GM12892 (cell line): ENCODE measurements around the gene NTF4.

Source experiments
- POLR2A ChIP-seq: IDR thresholded peaks from 2 replicates; pipeline ENCODE4 v1.6.1; 2011; ENCODE audit warnings: low read depth, low read length, control low read depth
- POLR2AphosphoS5 ChIP-seq: IDR thresholded peaks from 2 replicates; pipeline ENCODE4 v1.6.1; 2011; ENCODE audit warnings: low read depth, low read length, control low read depth
- TAF1 ChIP-seq: IDR thresholded peaks from 2 replicates; pipeline ENCODE4 v1.6.1; 2011; ENCODE audit warnings: low read depth, mild to moderate bottlenecking, control low read depth, low read length, borderline replicate concordance

DNA sequence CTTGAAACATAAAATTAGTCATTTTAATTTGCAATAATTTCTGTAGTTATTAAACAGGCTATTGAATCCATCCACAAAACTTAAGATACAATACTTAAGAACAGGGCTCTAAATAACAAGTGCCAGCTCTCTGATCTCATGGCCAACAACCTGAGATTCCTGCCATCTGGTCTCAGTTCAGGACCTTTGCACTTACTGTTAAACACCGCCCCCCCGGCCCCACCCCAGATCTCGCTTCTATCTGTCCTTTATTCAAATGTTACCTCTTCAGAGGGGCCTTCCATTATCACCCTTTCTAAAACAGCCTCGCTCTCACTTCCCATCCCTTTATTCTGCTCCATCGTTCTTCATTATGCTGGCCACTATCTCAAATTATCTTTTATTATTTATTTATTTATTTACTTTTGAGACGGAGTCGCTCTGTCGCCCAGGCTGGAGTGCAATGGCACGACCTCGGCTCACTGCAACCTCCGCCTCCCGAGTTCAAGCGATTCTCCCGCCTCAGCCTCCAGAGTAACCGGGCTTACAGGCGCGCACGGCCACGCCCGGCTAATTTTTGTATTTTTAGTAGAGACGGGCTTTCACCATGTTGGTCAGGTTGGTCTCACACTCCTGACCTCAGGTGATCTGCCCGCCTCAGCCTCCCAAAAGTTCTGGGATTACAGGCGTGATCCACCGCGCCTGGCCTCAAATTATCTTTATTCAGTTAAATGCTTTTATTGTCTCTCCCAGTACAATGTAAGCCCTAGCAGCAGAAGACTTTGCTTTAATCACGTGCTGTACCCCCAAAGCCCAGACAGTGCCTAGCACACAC lies 19.8 kb upstream of the NTF4 start:
- no peak for TF ChIP-seq POLR2AphosphoS5
- TF ChIP-seq TAF1 = no peak
- TF ChIP-seq POLR2A = no peak
